GM21576 (cell line): ENCODE results near the gene PML.

ENCODE experiments used
- ATAC-seq: cut with Tn5 transposase; IDR thresholded peaks from one replicate; pipeline ENCODE4 v1.9.1; 2021; ENCODE audit warnings: mild to moderate bottlenecking, moderate library complexity; ENCODE audit not compliant: unreplicated experiment

Gene PML

GRCh38 chr15:74007820-74008371 is 13.4 kb downstream of the PML start:
- no peak for ATAC-seq

GRCh38 chr15:74008901-74009300 is 14.4 kb downstream of the PML start:
- no peak for ATAC-seq

- no peak for ATAC-seq
These were observed 16.5 kb downstream of the PML start for GRCh38 chr15:74010929-74011540.

GRCh38 chr15:74011610-74012009 is 17.1 kb downstream of the PML start:
- no peak for ATAC-seq

- no peak for ATAC-seq
These were observed 18.9 kb downstream of the PML start for GRCh38 chr15:74013374-74013894.

GRCh38 chr15:74019734-74020133 is 25.2 kb downstream of the PML start:
- ATAC-seq, result no peak

- ATAC-seq, result no peak
These were observed 28.4 kb downstream of the PML start for GRCh38 chr15:74022706-74023470.

GRCh38 chr15:74024687-74025086 is 30.2 kb downstream of the PML start:
- ATAC-seq, result no peak

GRCh38 chr15:74025436-74025835 is 30.9 kb downstream of the PML start:
- ATAC-seq, result no peak

GRCh38 chr15:74027688-74028087 is 33.2 kb downstream of the PML start:
- ATAC-seq, result no peak

- ATAC-seq, result no peak
These were observed 34.1 kb downstream of the PML start for GRCh38 chr15:74028646-74029045.

- no peak for ATAC-seq
These were observed 37.5 kb downstream of the PML start for GRCh38 chr15:74032046-74032445.

- ATAC-seq, result no peak
These were observed 38.4 kb downstream of the PML start for GRCh38 chr15:74032606-74033561.

- ATAC-seq, result no peak
These were observed 39.8 kb downstream of the PML start for GRCh38 chr15:74034206-74034755.

- no peak for ATAC-seq
These were observed 40.9 kb downstream of the PML start for GRCh38 chr15:74035121-74036017.

- ATAC-seq, result no peak
These were observed 42.0 kb downstream of the PML start for GRCh38 chr15:74036271-74037170.

- ATAC-seq, result no peak
These were observed 42.9 kb downstream of the PML start for GRCh38 chr15:74037171-74038117.
